OCI-LY7 (cell line): Measurements from ENCODE around the gene FCHO2. TPM values are rescaled to one million over a fixed set of nuclear protein-coding genes. Genes with fewer than 3 reads are reported as not detected.
A peak's percentile ranks its signal among the peaks of the same experiment; 100 is the strongest.

Experiments used
- BruUV-seq: library from RNA; stranded (reverse); fragments of 400-500 nt; replicated peaks from 2 replicates; lab custom pipeline; 2021; lab: Mats Ljungman, UMichigan
- CTCF ChIA-PET: fragments of 300-600 bp; sonication (Branson Sonifier 250); formaldehyde crosslinking; loops from one replicate; lab custom pipeline; 2022; ENCODE audit warnings: antibody characterized with exemption; ENCODE audit not compliant: unreplicated experiment; lab: Charles Lee
- POLR2A ChIA-PET: fragments of 300-600 bp; sonication (Branson Sonifier 250); formaldehyde crosslinking; loops from one replicate; lab custom pipeline; 2022; ENCODE audit warnings: antibody characterized with exemption; lab: Charles Lee
- DNase-seq: peaks from one replicate; pipeline ENCODE4 v3.0.0-alpha.2; 2015; ENCODE audit warnings: low spot score
- H2AFZ ChIP-seq: fragments of 200-600 bp; sonication (generic), shearing (Covaris generic); 2 replicates; pipeline ENCODE4 v1.6.1; 2014; ENCODE audit warnings: mild to moderate bottlenecking, antibody characterized with exemption, low read length, moderate library complexity
- H3K27ac ChIP-seq: fragments of 200-600 bp; sonication (generic); 2 replicates; pipeline ENCODE4 v1.5.1; 2014; ENCODE audit warnings: mixed run types, low read depth, mild to moderate bottlenecking, moderate library complexity, low read length, inconsistent platforms; ENCODE audit not compliant: poor library complexity, severe bottlenecking
- H3K36me3 ChIP-seq: fragments of 200-600 bp; sonication (generic); 2 replicates; pipeline ENCODE4 v1.6.1; 2014; ENCODE audit warnings: mild to moderate bottlenecking, antibody characterized with exemption, low read length, moderate library complexity, mixed read lengths; ENCODE audit not compliant: insufficient read depth
- H3K4me1 ChIP-seq: fragments of 200-600 bp; sonication (generic); 2 replicates; pipeline ENCODE4 v1.5.1; 2014; ENCODE audit warnings: mild to moderate bottlenecking, low read length; ENCODE audit not compliant: insufficient read depth, poor library complexity, severe bottlenecking
- H3K4me2 ChIP-seq: fragments of 200-600 bp; sonication (generic); 2 replicates; pipeline ENCODE4 v1.6.1; 2014; ENCODE audit warnings: mild to moderate bottlenecking, low read length
- H3K4me3 ChIP-seq: fragments of 200-600 bp; sonication (generic); 2 replicates; pipeline ENCODE4 v1.5.1; 2014; ENCODE audit warnings: mild to moderate bottlenecking, low read depth, low read length; ENCODE audit not compliant: poor library complexity, severe bottlenecking
- H3K79me2 ChIP-seq: fragments of 200-600 bp; sonication (generic); 2 replicates; pipeline ENCODE4 v1.6.1; 2016; ENCODE audit warnings: low read depth, mild to moderate bottlenecking, low read length, moderate library complexity, mixed read lengths; ENCODE audit not compliant: insufficient read depth
- H3K9me2 ChIP-seq: fragments of 200-600 bp; sonication (generic); 2 replicates; pipeline ENCODE4 v1.6.1; 2016; ENCODE audit warnings: mild to moderate bottlenecking, low read length, mixed read lengths; ENCODE audit not compliant: insufficient read depth
- H3K9me3 ChIP-seq: fragments of 200-600 bp; sonication (generic); 2 replicates; pipeline ENCODE4 v1.6.1; 2014; ENCODE audit warnings: mild to moderate bottlenecking, mixed run types, low read length, mixed read lengths
- H4K20me1 ChIP-seq: fragments of 200-600 bp; sonication (generic); 2 replicates; pipeline ENCODE4 v1.6.1; 2014; ENCODE audit warnings: mild to moderate bottlenecking, antibody characterized with exemption, low read length, moderate library complexity, mixed read lengths; ENCODE audit not compliant: insufficient read depth
- EZH2phosphoT487 ChIP-seq: fragments of 200-600 bp; sonication (generic); IDR thresholded peaks from 2 replicates; pipeline ENCODE4 v1.6.1; 2018; ENCODE audit warnings: low read depth, borderline replicate concordance, mild to moderate bottlenecking, mixed run types, antibody characterized with exemption, low read length, moderate library complexity, mixed read lengths
- intact Hi-C: fragments of 100-400 bp; cut with micrococcal nuclease; formaldehyde crosslinking; loops from one replicate; pipeline ENCODE4 v1.10.0; 2022; ENCODE audit not compliant: unreplicated experiment
- total RNA-seq, 2 experiments: library from RNA; depleted of rRNA in 1 of 2; stranded (reverse); fragments of >200 nt in 1 of 2; shearing (Covaris generic) in 1 of 2; gene quantifications; 2 replicates each; pipeline ENCODE4 v1.2.3, GENCODE V29; 2014 to 2022
- TF ChIP-seq, protein P1 (sequence below): fragments of 200-600 bp; sonication (generic); conservative IDR thresholded peaks from 2 replicates; pipeline ENCODE4 v1.5.1; 2014; ENCODE audit warnings: mild to moderate bottlenecking, antibody characterized with exemption, low read length, moderate library complexity, mixed read lengths

FCHO2 gene
- total RNA-seq, 2 experiments from 2014 or later, result 7.2 to 7.8 TPM

DNA sequence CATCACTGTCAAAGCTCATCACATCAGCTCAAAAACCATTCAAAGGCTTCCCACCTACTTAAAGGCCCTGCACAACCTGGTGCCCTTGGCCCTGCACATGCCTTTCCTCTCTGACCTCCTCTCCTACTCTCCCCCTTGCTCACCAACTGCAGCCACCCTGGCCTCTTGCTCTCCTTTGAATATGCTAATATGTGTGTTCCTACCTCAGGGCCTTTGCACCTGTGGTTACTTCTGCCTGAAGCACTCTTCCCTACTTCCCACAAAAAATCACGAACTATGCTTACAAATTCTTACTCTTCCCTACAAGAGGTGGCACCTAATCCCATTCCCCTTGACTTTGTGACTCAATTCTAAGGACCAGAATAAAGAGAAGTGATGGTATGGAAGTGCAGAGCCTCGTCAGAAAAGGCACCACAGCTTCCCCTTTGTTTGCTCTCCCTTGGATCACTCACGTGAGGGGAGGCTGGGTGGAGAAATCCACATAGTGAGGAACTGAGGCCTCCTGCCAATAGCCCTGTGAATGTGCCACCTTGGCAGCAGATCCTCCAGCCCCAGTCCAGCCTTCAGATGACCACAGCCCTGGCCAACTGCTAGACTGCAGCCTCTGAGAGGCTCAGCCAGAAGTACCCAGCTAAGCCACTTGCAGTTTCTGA, 161.4 kb downstream of the FCHO2 start:
- intact Hi-C loops, result no loop called here
- H2AFZ ChIP-seq, result 0 out of 2 replicates have a peak overlapping the region, but pooled peaks have one; percentile 53
- TF ChIP-seq, protein P1, sequence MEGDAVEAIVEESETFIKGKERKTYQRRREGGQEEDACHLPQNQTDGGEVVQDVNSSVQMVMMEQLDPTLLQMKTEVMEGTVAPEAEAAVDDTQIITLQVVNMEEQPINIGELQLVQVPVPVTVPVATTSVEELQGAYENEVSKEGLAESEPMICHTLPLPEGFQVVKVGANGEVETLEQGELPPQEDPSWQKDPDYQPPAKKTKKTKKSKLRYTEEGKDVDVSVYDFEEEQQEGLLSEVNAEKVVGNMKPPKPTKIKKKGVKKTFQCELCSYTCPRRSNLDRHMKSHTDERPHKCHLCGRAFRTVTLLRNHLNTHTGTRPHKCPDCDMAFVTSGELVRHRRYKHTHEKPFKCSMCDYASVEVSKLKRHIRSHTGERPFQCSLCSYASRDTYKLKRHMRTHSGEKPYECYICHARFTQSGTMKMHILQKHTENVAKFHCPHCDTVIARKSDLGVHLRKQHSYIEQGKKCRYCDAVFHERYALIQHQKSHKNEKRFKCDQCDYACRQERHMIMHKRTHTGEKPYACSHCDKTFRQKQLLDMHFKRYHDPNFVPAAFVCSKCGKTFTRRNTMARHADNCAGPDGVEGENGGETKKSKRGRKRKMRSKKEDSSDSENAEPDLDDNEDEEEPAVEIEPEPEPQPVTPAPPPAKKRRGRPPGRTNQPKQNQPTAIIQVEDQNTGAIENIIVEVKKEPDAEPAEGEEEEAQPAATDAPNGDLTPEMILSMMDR, result no peak
- TF ChIP-seq EZH2phosphoT487, result no peak
- no peak for DNase-seq
- H3K4me2 ChIP-seq, result no peak overlapping the region
- H4K20me1 ChIP-seq, result no peaks in the 10 kb centered on the region
- no peaks in the 10 kb centered on the region for H3K9me2 ChIP-seq
- no peaks in the 10 kb centered on the region for H3K79me2 ChIP-seq
- no peak overlapping the region for H3K4me3 ChIP-seq
- no TSS peak for BruUV-seq
- H3K9me3 ChIP-seq, result no peaks in the 10 kb centered on the region
- CTCF ChIA-PET, result no interaction called here
- POLR2A ChIA-PET, result no interaction called here
- H3K36me3 ChIP-seq, result no peaks in the 10 kb centered on the region
- H3K27ac ChIP-seq, result no peak overlapping the region
- H3K4me1 ChIP-seq, result no peaks in the 10 kb centered on the region

DNA sequence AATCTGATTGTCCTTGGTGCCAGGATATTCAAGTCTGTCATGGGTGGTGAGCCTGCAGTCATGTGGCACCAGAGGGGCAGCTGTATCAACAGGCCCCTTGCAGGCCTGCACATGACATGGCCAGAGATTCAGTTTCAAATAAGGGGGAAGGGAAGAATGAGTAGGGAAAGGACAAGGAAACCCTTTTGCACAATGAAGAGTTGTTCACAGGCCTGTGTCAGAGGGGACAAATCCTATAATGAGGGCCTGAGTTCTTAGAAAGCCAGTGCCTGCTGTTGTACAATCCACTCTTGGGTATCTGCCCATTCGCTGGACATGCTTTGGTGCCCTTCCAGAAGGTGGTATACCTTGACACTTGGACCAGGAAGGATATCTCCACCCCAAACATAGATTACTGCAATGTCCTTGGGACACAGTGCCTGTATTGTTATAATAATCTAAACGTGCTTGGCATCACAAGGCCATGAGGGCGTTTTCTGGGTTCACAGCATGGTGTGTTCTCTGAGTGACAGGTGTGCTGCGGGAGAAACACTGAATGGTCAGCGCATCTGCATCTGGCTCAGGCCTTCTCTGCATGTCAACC, 162.6 kb downstream of the FCHO2 start:
- no peaks in the 10 kb centered on the region for H4K20me1 ChIP-seq
- TF ChIP-seq, protein P1, result no peak
- TF ChIP-seq EZH2phosphoT487, result no peak
- H3K4me2 ChIP-seq, result no peak overlapping the region
- no peaks in the 10 kb centered on the region for H3K9me2 ChIP-seq
- H3K36me3 ChIP-seq, result no peaks in the 10 kb centered on the region
- POLR2A ChIA-PET, result no interaction called here
- CTCF ChIA-PET, result no interaction called here
- H3K4me3 ChIP-seq, result no peak overlapping the region
- no peak for DNase-seq
- H2AFZ ChIP-seq, result peak overlapping the region; percentile 53; the same call in 1 of the 2 replicates
- no peaks in the 10 kb centered on the region for H3K79me2 ChIP-seq
- intact Hi-C loops, result no loop called here
- H3K4me1 ChIP-seq, result peaks cover 9% of the 10 kb centered on the region
- BruUV-seq, result no TSS peak
- H3K9me3 ChIP-seq, result no peaks in the 10 kb centered on the region
- no peak overlapping the region for H3K27ac ChIP-seq
